Mesenchymal stem cell (in vitro differentiated cells and primary cell): ENCODE data around the gene ZNF264.

Source experiments
- DNase-seq: peaks from one replicate; pipeline ENCODE4 v3.0.0-alpha.2; 2013
- H2AFZ ChIP-seq: one replicate; pipeline ENCODE4 v1.6.1; 2013; ENCODE audit warnings: low read depth, mild to moderate bottlenecking, control low read depth, inconsistent platforms, low read length, moderate library complexity
- H2AK5ac ChIP-seq: 2 replicates; pipeline ENCODE4 v1.6.1; 2013; ENCODE audit warnings: low read length, moderate library complexity, mild to moderate bottlenecking, inconsistent platforms; ENCODE audit not compliant: severe bottlenecking
- H2BK120ac ChIP-seq: one replicate; pipeline ENCODE4 v1.6.1; 2013; ENCODE audit warnings: low read depth, mild to moderate bottlenecking, inconsistent platforms, low read length, moderate library complexity
- H2BK12ac ChIP-seq, 2 experiments: one replicate each; pipeline ENCODE4 v1.6.1; 2013; ENCODE audit warnings: inconsistent platforms in 2 of 2, low read length in 2 of 2, mild to moderate bottlenecking in 2 of 2, moderate library complexity in 2 of 2, control low read depth in 1 of 2
- H2BK15ac ChIP-seq: one replicate; pipeline ENCODE4 v1.6.1; 2013; ENCODE audit warnings: mild to moderate bottlenecking, low read depth, inconsistent platforms; ENCODE audit not compliant: poor library complexity, severe bottlenecking
- H2BK5ac ChIP-seq: 2 replicates; pipeline ENCODE4 v1.6.1; 2013; ENCODE audit warnings: low read depth, mild to moderate bottlenecking, low read length, control low read depth, inconsistent platforms; ENCODE audit not compliant: poor library complexity, severe bottlenecking
- H3K14ac ChIP-seq, 2 experiments: one replicate each; pipeline ENCODE4 v1.6.1; 2013; ENCODE audit warnings: inconsistent platforms in 2 of 2, low read length in 2 of 2, control low read depth in 1 of 2, mild to moderate bottlenecking in 1 of 2, moderate library complexity in 1 of 2
- H3K18ac ChIP-seq, 2 experiments: one replicate each; pipeline ENCODE4 v1.6.1; 2013; ENCODE audit warnings: inconsistent platforms in 2 of 2, low read length in 2 of 2, control low read depth in 1 of 2, low read depth in 1 of 2, mild to moderate bottlenecking in 1 of 2
- H3K23ac ChIP-seq, 2 experiments: one replicate each; pipeline ENCODE4 v1.6.1; 2013; ENCODE audit warnings: inconsistent platforms in 2 of 2, low read length in 2 of 2, mild to moderate bottlenecking in 2 of 2, moderate library complexity in 2 of 2, control low read depth in 1 of 2
- H3K27ac ChIP-seq: 2 replicates; pipeline ENCODE4 v1.5.1; 2013; ENCODE audit warnings: mild to moderate bottlenecking, moderate library complexity, low read length, control low read depth, inconsistent platforms; ENCODE audit not compliant: poor library complexity, severe bottlenecking
- H3K27me3 ChIP-seq, 2 experiments: 2 replicates each; pipeline versions ENCODE4 v1.6.1 to v1.7.0; 2013; ENCODE audit warnings: low read length in 2 of 2, mild to moderate bottlenecking in 2 of 2, moderate library complexity in 2 of 2, control low read depth in 1 of 2, inconsistent platforms in 1 of 2; ENCODE audit not compliant: control insufficient read depth in 1 of 2, insufficient read depth in 1 of 2
- H3K36me3 ChIP-seq, 2 experiments: 2 replicates each; pipeline versions ENCODE4 v1.6.1 to v1.7.0; 2013; ENCODE audit warnings: low read length in 2 of 2, control low read depth in 1 of 2, inconsistent platforms in 1 of 2, low read depth in 1 of 2, mild to moderate bottlenecking in 1 of 2; ENCODE audit not compliant: insufficient read depth in 2 of 2, control insufficient read depth in 1 of 2
- H3K4ac ChIP-seq, 2 experiments: one replicate each; pipeline ENCODE4 v1.6.1; 2013; ENCODE audit warnings: inconsistent platforms in 2 of 2, low read length in 2 of 2, mild to moderate bottlenecking in 2 of 2, moderate library complexity in 2 of 2, control low read depth in 1 of 2, low read depth in 1 of 2
- H3K4me1 ChIP-seq: 2 replicates; pipeline ENCODE4 v1.6.1; 2013; ENCODE audit warnings: low read depth, low read length, control low read depth; ENCODE audit not compliant: control insufficient read depth, insufficient read depth
- H3K4me2 ChIP-seq: 2 replicates; pipeline ENCODE4 v1.6.1; 2013; ENCODE audit warnings: low read length, mild to moderate bottlenecking, inconsistent platforms; ENCODE audit not compliant: poor library complexity, severe bottlenecking
- H3K4me3 ChIP-seq, 2 experiments: 2 replicates each; pipeline versions ENCODE4 v1.5.1 to v1.7.0; 2013; ENCODE audit warnings: low read length in 2 of 2, mild to moderate bottlenecking in 2 of 2, control low read depth in 1 of 2, low read depth in 1 of 2; ENCODE audit not compliant: insufficient read depth in 1 of 2
- H3K79me1 ChIP-seq: replicated peaks from 2 replicates; pipeline ENCODE4 v1.6.1; 2013; ENCODE audit warnings: mild to moderate bottlenecking, control low read depth, low read length, inconsistent platforms; ENCODE audit not compliant: poor library complexity, severe bottlenecking
- H3K9ac ChIP-seq: 2 replicates; pipeline ENCODE4 v1.7.0; 2013; ENCODE audit warnings: mild to moderate bottlenecking, low read length, moderate library complexity
- H3K9me3 ChIP-seq: 2 replicates; pipeline ENCODE4 v1.7.0; 2013; ENCODE audit warnings: mild to moderate bottlenecking, low read length; ENCODE audit not compliant: control insufficient read depth
- H4K8ac ChIP-seq: one replicate; pipeline ENCODE4 v1.6.1; 2013; ENCODE audit warnings: inconsistent platforms, mild to moderate bottlenecking, low read length, moderate library complexity
- H4K91ac ChIP-seq: one replicate; pipeline ENCODE4 v1.6.1; 2013; ENCODE audit warnings: mild to moderate bottlenecking, low read length, inconsistent platforms
- WGBS: methylation state at CpG from one replicate; pipeline ENCODE4 v1.1.7; 2013; ENCODE audit warnings: mixed read lengths; 5-methylcytosine and 5-hydroxymethylcytosine counted together

Gene ZNF264

GRCh38 chr19:57210381-57210780 is 19.1 kb downstream of the ZNF264 start:
- 73% methylated on average over 4 of the region's 4 CpGs for WGBS
- Histone ChIP-seq H3K79me1 (peaks cover 38% of the 10 kb centered on the region), H3K4me1 (no peaks in the 10 kb centered on the region)

GRCh38 chr19:57212109-57212508 is 20.8 kb downstream of the ZNF264 start:
- H3K36me3 ChIP-seq = peaks cover 48 to 91% of the 10 kb centered on the region in 2 experiments
- peak overlapping the region in 1 of 2 experiments; percentile 43 for H3K4me3 ChIP-seq
- H2BK12ac ChIP-seq = no peak overlapping the region
- no peak overlapping the region for H3K14ac ChIP-seq
- no peaks in the 10 kb centered on the region for H3K27me3 ChIP-seq
- H3K4me2 ChIP-seq = no peak overlapping the region
- no peak overlapping the region for H2BK15ac ChIP-seq
- H2AK5ac ChIP-seq = no peak overlapping the region
- no peak overlapping the region for H3K4ac ChIP-seq
- DNase-seq = peak; percentile 2
- H4K91ac ChIP-seq = no peak overlapping the region
- no peak overlapping the region for H2AFZ ChIP-seq
- peaks cover 40% of the 10 kb centered on the region for H3K9me3 ChIP-seq
- H4K8ac ChIP-seq = no peak overlapping the region
- H3K27ac ChIP-seq = no peak overlapping the region
- 88% methylated on average over 7 of the region's 7 CpGs for WGBS
- no peak overlapping the region for H2BK120ac ChIP-seq
- no peak overlapping the region for H3K9ac ChIP-seq
- H2BK5ac ChIP-seq = no peak overlapping the region
- H3K23ac ChIP-seq = no peak overlapping the region
- H3K18ac ChIP-seq = no peak overlapping the region
- H3K4me1 ChIP-seq = no peaks in the 10 kb centered on the region
- peaks cover 37% of the 10 kb centered on the region for H3K79me1 ChIP-seq

More at GRCh38 chr19:57210381-57210780, 19.1 kb downstream of the ZNF264 start:
- Histone ChIP-seq H2BK120ac (no peak overlapping the region), H2BK5ac (no peak overlapping the region), H4K8ac (no peak overlapping the region), H3K4ac (no peak overlapping the region), H3K18ac (no peak overlapping the region), H2AFZ (no peak overlapping the region), H3K14ac (no peak overlapping the region), H3K4me2 (no peak overlapping the region), H3K4me3 (no peak overlapping the region), H3K27ac (no peak overlapping the region), H4K91ac (no peak overlapping the region), H2BK12ac (no peak overlapping the region), H2BK15ac (no peak overlapping the region), H3K36me3 (peaks cover 53 to 88% of the 10 kb centered on the region in 2 experiments), H3K23ac (no peak overlapping the region), H3K9me3 (peaks cover 45% of the 10 kb centered on the region), H3K27me3 (no peaks in the 10 kb centered on the region), H3K9ac (no peak overlapping the region), H2AK5ac (no peak overlapping the region)
- no peak for DNase-seq

GRCh38 chr19:57227502-57227901 is 36.2 kb downstream of the ZNF264 start:
- WGBS = 90% methylated on average over 5 of the region's 5 CpGs
- no peak overlapping the region for H3K4me3 ChIP-seq
- H2AK5ac ChIP-seq = no peak overlapping the region
- H3K79me1 ChIP-seq = peaks cover 11% of the 10 kb centered on the region
- H3K9me3 ChIP-seq = no peaks in the 10 kb centered on the region
- H4K8ac ChIP-seq = no peak overlapping the region
- H2BK12ac ChIP-seq = no peak overlapping the region
- H2AFZ ChIP-seq = no peak overlapping the region
- H2BK120ac ChIP-seq = no peak overlapping the region
- no peaks in the 10 kb centered on the region for H3K27me3 ChIP-seq
- H2BK15ac ChIP-seq = no peak overlapping the region
- H3K4me2 ChIP-seq = no peak overlapping the region
- no peak overlapping the region for H3K4ac ChIP-seq
- no peak overlapping the region for H3K9ac ChIP-seq
- no peak overlapping the region for H3K18ac ChIP-seq
- H3K4me1 ChIP-seq = peaks cover 2% of the 10 kb centered on the region
- H3K14ac ChIP-seq = no peak overlapping the region
- no peak overlapping the region for H2BK5ac ChIP-seq
- no peak overlapping the region for H4K91ac ChIP-seq
- H3K23ac ChIP-seq = no peak overlapping the region
- no peak for DNase-seq
- H3K27ac ChIP-seq = no peak overlapping the region
- peaks cover 0 to 3% of the 10 kb centered on the region in 2 experiments for H3K36me3 ChIP-seq

GRCh38 chr19:57231686-57232085 is 40.4 kb downstream of the ZNF264 start:
- Histone ChIP-seq H3K27ac (no peak overlapping the region), H3K4me1 (peaks cover 2% of the 10 kb centered on the region)
- WGBS = 29% methylated on average over 7 of the region's 9 CpGs

More at GRCh38 chr19:57231686-57232085, 40.4 kb downstream of the ZNF264 start:
- H4K8ac ChIP-seq = no peak overlapping the region
- no peak overlapping the region for H3K4me2 ChIP-seq
- H2BK12ac ChIP-seq = no peak overlapping the region
- no peak overlapping the region for H3K18ac ChIP-seq
- peaks cover 0 to 6% of the 10 kb centered on the region in 2 experiments for H3K36me3 ChIP-seq
- H2AFZ ChIP-seq = no peak overlapping the region
- no peak for DNase-seq
- H3K4ac ChIP-seq = no peak overlapping the region
- H3K14ac ChIP-seq = no peak overlapping the region
- no peak overlapping the region for H4K91ac ChIP-seq
- H3K9ac ChIP-seq = no peak overlapping the region
- no peaks in the 10 kb centered on the region for H3K27me3 ChIP-seq
- no peak overlapping the region for H2AK5ac ChIP-seq
- peaks cover 2% of the 10 kb centered on the region for H3K79me1 ChIP-seq
- H3K9me3 ChIP-seq = no peaks in the 10 kb centered on the region
- no peak overlapping the region for H3K23ac ChIP-seq
- no peak overlapping the region for H2BK15ac ChIP-seq
- H2BK5ac ChIP-seq = no peak overlapping the region
- no peak overlapping the region for H3K4me3 ChIP-seq
- H2BK120ac ChIP-seq = no peak overlapping the region
